Immature natural killer cell (primary cell): ENCODE results near the gene ANO4. TPM values are rescaled to one million over a fixed set of nuclear protein-coding genes. Genes with fewer than 3 reads are reported as not detected.

Source experiments
- polyA plus RNA-seq, 3 donors: library from polyadenylated mRNA; unstranded; fragments of 300-500 nt; fragmentation: Illumina TruSeq; gene quantifications; one replicate each; pipeline ENCODE4 v1.2.3, GENCODE V29; 2021

ANO4 gene
- polyA plus RNA-seq, 3 donors from 2014 or later = not detected

Other genes starting within 250 kb of the ANO4 start
- under 1 TPM in 1 of 3 donors, not detected in 2; 0.30 TPM for gene GAS2L3, start 221.1 kb upstream of the ANO4 start, polyA plus RNA-seq